Rectal smooth muscle tissue (tissue), 1 donor: ENCODE measurements around the gene CD37.
"Not testable (repeated sequence)": the region's sequence is repeated elsewhere in the genome, so short reads cannot be mapped to it uniquely, and the experiment has no call there.

ENCODE experiments used
- H3K27ac ChIP-seq: one replicate; pipeline ENCODE4 v1.7.0; 2013; ENCODE audit warnings: low read depth, low read length, inconsistent platforms
- H3K27me3 ChIP-seq: one replicate; pipeline ENCODE4 v1.7.0; 2013; ENCODE audit warnings: low read length; ENCODE audit not compliant: control insufficient read depth, insufficient read depth
- H3K36me3 ChIP-seq: one replicate; pipeline ENCODE4 v1.7.0; 2013; ENCODE audit warnings: low read length; ENCODE audit not compliant: control insufficient read depth, insufficient read depth
- H3K4me1 ChIP-seq: one replicate; pipeline ENCODE4 v1.7.0; 2013; ENCODE audit warnings: low read length; ENCODE audit not compliant: control insufficient read depth, insufficient read depth
- H3K4me3 ChIP-seq: one replicate; pipeline ENCODE4 v1.7.0; 2013; ENCODE audit warnings: low read length
- H3K9ac ChIP-seq: one replicate; pipeline ENCODE4 v1.7.0; 2013; ENCODE audit warnings: low read length

The CD37 gene, protein sequence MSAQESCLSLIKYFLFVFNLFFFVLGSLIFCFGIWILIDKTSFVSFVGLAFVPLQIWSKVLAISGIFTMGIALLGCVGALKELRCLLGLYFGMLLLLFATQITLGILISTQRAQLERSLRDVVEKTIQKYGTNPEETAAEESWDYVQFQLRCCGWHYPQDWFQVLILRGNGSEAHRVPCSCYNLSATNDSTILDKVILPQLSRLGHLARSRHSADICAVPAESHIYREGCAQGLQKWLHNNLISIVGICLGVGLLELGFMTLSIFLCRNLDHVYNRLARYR

DNA sequence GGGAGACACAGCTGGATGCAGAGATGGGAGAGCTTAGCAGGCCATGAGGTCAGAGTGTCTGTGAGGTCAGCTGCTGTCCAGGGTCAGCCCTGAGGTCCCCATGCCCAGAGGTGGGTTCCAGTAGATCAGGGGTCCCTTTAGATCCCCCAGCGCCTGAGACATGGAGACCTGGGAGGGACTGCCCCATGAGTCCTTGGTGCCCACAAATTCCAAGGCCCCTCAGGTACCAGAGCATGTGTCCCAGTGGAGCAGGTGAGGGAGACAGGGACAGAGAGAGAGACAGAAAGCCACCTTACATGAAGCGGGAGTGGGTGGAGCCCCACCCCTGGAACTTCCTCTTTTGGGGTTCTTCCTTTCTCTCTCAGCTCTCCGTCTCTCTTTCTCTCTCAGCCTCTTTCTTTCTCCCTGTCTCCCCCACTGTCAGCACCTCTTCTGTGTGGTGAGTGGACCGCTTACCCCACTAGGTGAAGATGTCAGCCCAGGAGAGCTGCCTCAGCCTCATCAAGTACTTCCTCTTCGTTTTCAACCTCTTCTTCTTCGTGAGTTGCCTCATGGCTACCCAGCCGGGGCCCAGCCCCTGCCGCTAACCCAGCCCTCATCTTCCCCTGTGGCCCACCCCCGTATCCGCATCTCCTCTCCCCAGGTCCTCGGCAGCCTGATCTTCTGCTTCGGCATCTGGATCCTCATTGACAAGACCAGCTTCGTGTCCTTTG lies at the start of gene CD37:
CD37 (plus strand) TSS at position 336 of the 713 bp plus-strand sequence; CDS start at position 471, 135 bp downstream.
- Histone ChIP-seq H3K36me3 (peaks cover 2% of the 10 kb centered on the region), H3K4me3 (peak within 1 kb of the TSS; percentile 59), H3K9ac (peak within 1 kb of the TSS; percentile 40), H3K4me1 (peaks cover 4% of the 10 kb centered on the region), H3K27ac (no peak within 1 kb of the TSS), H3K27me3 (no peaks in the 10 kb centered on the region)

DNA sequence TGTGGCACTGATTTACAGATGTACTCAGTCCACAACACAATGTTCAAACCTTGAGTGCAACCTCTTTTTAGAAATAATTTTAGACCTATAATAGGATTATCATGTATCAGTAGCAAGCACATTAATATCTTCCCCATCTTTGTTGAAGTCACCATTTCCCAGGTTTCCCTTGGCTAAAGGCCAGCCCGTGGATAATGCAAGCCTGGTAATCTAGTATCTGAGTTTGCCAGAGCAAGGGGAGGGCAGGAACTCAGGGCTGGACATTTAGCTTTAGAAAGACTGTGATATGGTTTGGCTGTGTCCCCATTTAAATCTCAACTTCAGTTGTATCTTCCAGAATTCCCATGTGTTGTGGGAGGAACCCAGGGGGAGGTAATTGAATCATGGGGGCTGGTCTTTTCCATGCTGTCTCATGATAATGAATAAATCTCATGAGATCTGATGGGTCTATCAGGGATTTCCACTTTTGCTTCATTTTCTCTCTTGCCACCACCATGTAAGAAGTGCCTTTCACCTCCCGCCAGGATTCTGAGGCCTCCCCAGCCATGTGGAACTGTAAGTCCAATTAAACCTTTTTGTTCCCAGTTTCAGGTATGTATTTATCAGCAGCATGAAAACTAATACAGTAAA lies 48.0 kb upstream of the CD37 start:
- H3K27me3 ChIP-seq: no peaks in the 10 kb centered on the region
- no peak overlapping the region for H3K27ac ChIP-seq
- H3K36me3 ChIP-seq: no peaks in the 10 kb centered on the region
- H3K9ac ChIP-seq: no peak overlapping the region
- no peak overlapping the region for H3K4me3 ChIP-seq
- no peaks in the 10 kb centered on the region for H3K4me1 ChIP-seq

DNA sequence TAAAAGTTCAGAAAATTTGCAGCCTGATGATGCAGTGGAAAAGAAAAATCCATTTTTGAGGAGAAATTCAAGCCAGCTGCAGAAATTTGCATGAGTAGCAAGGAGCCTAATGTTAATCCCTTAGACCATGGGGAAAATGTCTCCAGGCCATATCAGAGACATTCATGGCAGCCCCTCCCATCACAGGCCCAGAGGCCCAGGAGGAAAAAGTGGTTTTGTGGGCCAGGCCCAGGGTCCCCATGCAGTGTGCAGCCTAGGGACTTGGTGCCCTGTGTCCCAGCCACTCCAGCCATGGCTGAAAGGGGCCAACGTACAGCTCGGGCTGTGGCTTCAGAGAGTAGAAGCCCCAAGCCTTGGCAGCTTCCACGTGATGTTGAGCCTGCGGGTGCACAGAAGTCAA lies 47.0 kb upstream of the CD37 start:
- H3K27ac ChIP-seq, H3K27me3 ChIP-seq, H3K9ac ChIP-seq, H3K4me1 ChIP-seq, H3K4me3 ChIP-seq, H3K36me3 ChIP-seq: not testable (repeated sequence)

DNA sequence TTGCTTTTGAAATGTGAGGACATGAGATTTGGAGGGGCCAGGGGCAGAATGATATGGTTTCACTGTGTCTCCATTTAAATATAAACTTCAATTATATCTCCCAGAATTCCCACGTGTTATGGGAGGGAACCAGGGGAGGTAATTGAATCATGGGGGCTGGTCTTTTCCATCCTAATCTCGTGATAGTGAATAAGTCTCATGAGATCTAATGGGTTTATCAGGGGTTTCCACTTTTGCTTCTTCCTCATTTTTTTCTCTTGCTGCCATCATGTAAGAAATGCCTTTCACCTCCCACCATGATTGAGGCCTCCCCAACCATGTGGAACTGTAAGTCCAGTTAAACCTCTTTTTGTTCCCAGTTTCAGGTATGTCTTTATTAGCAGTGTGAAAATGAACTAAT lies 45.9 kb upstream of the CD37 start:
- H3K27me3 ChIP-seq: not testable (repeated sequence)

DNA sequence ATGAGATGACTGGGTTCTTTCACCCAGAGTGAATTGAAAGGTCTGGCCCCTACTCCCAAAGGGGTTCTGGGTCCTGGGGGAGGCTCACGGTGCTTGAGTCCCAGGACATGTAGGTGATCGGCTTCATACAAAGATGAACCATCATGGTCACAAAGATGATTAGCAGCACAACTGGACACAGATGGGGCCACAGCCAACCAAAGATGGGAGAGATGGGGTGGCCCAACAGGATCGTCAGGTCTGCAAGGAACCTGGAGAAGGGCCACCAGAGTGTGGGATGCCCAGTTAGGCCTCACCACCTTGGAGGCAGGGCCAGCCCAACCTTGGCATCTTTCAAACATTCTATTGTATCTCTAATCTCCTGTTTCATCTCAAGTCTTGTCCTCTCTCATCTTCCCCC lies 44.7 kb upstream of the CD37 start:
- no peaks in the 10 kb centered on the region for H3K4me1 ChIP-seq
- H3K36me3 ChIP-seq: no peaks in the 10 kb centered on the region
- H3K27ac ChIP-seq: no peak overlapping the region
- no peak overlapping the region for H3K4me3 ChIP-seq
- no peak overlapping the region for H3K9ac ChIP-seq
- no peaks in the 10 kb centered on the region for H3K27me3 ChIP-seq

More for the DNA sequence above, 45.9 kb upstream of the CD37 start:
- not testable (repeated sequence) for H3K36me3 ChIP-seq, H3K4me1 ChIP-seq, H3K9ac ChIP-seq, H3K4me3 ChIP-seq, H3K27ac ChIP-seq

DNA sequence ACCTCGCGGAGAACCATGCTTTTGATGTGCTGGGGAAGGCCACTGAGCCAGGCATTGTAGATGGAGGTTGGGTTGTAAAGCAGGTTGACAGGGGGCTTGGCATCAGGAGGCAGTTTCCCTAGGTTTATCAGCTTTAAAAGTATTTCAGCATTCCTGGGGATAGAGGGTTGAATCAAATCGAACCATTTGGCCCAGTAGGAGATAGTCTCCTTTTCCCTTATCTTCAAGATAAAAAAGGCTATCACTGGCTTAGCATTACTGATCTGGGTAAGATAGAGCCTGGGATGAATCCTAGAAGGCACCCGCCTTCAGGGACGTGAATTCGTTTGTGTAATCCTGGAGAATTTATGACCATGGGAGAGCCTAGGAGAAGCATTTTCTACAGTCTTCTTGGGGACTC lies 40.8 kb upstream of the CD37 start:
- Histone ChIP-seq H3K27ac (no peak overlapping the region), H3K36me3 (no peaks in the 10 kb centered on the region), H3K9ac (no peak overlapping the region), H3K4me3 (no peak overlapping the region), H3K4me1 (no peaks in the 10 kb centered on the region), H3K27me3 (no peaks in the 10 kb centered on the region)

DNA sequence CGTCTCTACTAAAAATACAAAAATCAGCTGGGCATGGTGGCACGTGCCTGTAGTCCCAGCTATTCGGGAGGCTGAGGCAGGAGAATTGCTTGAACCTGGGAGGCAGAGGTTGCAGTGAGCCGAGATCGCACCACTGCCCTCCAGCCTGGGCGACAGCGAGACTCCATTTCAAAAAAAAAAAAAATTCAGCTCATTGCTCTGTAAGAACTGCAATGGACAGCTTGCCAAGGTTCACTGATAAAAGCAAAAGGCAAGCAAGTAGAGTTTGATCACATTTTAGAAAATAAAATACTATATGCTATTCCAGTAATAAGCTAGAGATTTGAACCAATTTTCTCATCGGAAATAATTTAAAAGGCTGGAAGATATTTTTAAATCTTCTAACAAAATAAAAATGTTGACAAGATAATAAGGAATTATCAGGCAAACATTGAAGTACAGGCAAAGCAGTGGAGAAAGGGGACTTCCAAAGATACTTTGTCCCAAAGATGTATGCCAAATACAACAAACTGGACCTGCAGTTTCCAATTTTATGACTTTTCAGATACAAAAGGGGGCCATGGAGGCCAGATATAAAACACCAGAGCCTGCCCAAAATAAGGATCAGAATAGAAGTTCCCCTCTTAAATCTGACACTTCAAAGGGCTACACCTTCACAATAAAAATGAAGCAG lies 39.9 kb upstream of the CD37 start:
- H3K27ac ChIP-seq: no peak overlapping the region
- H3K4me1 ChIP-seq: no peaks in the 10 kb centered on the region
- no peak overlapping the region for H3K9ac ChIP-seq
- H3K36me3 ChIP-seq: no peaks in the 10 kb centered on the region
- H3K27me3 ChIP-seq: no peaks in the 10 kb centered on the region
- no peak overlapping the region for H3K4me3 ChIP-seq

DNA sequence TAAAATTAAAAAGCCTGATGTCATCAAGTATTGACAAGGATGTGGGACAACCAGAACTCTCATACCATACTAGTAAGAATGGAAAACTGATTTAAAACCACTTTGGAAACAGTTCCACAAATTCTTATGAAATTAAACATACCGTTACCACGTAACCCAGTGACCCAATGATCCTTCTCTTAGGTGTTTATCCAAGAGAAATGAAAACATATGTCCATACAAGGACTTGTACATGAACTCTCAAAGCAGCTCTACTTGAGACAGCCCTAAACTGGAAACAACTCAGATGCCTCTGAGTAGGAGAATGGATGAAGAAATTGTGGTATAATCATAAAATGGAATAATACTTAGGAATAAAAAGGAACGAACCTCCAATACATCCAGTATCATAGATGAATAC lies 37.8 kb upstream of the CD37 start:
- Histone ChIP-seq H3K36me3 (no peaks in the 10 kb centered on the region), H3K4me3 (no peak overlapping the region), H3K4me1 (no peaks in the 10 kb centered on the region), H3K9ac (no peak overlapping the region), H3K27me3 (no peaks in the 10 kb centered on the region), H3K27ac (no peak overlapping the region)

DNA sequence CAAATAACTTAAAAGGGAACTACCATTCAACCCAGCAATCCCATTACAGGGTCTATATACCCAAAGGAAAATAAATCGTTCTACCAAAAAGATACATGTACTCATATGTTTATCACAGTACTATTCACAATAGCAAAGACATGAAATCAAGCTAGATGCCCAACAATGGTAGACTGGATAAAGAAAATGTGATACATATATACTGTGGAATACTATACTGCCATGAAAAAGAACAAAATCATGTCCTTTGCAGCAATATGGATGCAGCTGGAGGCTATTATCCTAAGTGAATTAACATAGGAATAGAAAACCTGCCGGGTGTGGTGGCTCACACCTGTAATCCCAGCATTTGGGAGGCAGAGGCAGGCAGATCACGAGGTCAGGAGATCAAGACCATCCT lies 36.6 kb upstream of the CD37 start:
- not testable (repeated sequence) for H3K27ac ChIP-seq, H3K4me3 ChIP-seq, H3K36me3 ChIP-seq, H3K9ac ChIP-seq, H3K4me1 ChIP-seq, H3K27me3 ChIP-seq

DNA sequence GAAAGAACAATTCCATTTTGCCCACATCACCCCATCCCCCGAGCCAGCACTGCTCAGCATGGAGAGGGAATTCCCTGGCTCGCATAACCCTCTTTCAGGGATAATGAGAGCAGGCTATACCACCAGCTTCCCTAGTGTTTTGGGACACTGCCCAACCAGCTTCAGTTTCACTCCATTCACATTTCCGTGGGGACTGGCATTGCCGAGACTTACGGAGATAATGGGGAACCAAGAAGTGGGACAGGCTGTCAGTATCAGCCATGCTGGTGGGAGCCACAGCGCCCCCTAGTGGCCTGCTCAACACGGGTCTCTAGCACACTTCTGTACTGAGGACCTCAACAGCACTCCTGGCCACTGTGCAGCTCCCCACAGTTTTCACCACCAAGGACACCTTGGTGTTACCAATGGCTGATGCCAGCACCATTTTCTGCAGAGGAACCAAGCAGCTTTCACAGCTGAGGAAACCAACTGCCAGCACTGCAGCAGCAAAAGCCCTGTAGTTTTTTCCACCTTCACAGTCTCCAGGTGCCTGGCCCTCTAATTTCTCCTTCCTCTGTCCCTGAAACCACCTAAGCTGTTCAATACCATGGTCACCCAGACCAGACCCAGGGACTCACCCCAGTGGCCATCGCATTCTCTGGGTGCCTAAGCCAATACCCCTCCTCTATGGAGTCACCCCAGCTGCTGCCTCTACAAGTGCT lies 33.9 kb upstream of the CD37 start:
- H3K4me1 ChIP-seq: no peaks in the 10 kb centered on the region
- no peak overlapping the region for H3K9ac ChIP-seq
- H3K27ac ChIP-seq: no peak overlapping the region
- peak overlapping the region; percentile 37 for H3K4me3 ChIP-seq
- H3K36me3 ChIP-seq: no peaks in the 10 kb centered on the region
- no peaks in the 10 kb centered on the region for H3K27me3 ChIP-seq

DNA sequence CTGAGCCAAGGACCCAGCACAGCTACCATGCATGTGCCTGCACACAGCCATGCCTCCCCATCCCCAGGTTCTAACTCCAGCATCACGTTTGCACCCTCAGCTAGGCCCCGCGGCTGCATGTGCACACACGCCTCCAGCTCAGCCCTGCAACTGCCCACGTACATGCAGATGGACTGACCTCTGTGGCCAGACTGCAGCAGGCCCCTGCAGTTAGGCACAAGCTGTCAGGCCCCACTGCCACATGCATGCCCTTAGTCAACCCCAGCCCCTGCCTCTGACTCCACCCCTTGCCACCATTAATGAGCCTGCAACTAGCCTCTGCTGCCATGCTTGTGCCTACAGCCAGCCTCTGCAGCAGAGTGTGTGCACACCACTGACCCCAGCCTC lies 33.3 kb upstream of the CD37 start:
- H3K27me3 ChIP-seq: no peaks in the 10 kb centered on the region
- H3K4me3 ChIP-seq: no peak overlapping the region
- H3K9ac ChIP-seq: no peak overlapping the region
- H3K27ac ChIP-seq: no peak overlapping the region
- no peaks in the 10 kb centered on the region for H3K4me1 ChIP-seq
- H3K36me3 ChIP-seq: no peaks in the 10 kb centered on the region

DNA sequence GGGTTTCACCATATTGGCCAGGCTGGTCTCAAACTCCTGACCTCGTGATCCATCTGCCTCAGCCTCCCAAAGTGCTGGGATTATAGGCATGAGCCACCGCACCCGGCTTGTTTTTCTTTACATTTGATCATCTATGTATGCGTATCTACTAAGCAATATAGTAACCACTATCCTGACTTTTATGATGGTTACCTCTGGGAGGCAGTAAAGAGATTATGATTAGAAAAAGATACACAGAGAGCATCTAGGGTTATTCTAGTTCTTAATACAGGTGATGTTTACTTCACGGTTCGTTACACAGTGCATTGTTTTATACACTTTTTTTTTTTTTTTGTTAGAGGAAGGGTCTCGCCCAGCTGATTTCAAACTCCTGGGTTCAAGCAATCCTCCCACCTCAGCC lies 28.5 kb upstream of the CD37 start:
- H3K9ac ChIP-seq, H3K4me3 ChIP-seq, H3K4me1 ChIP-seq, H3K27ac ChIP-seq, H3K27me3 ChIP-seq, H3K36me3 ChIP-seq: not testable (repeated sequence)
